HL-60 (cell line): ENCODE data around the gene BAIAP2L1.

ENCODE experiments used
- DNase-seq, 2 experiments: peaks; one replicate each; pipeline ENCODE4 v3.0.0-alpha.2; 2010 to 2020; ENCODE audit warnings: low read depth in 1 of 2, low spot score in 1 of 2
- H3K27ac ChIP-seq: fragments of 250-450 bp; sonication (Bioruptor Pico); replicated peaks from 2 replicates; pipeline ENCODE4 v1.5.1; 2020; ENCODE audit warnings: mild to moderate bottlenecking, moderate library complexity
- H3K27me3 ChIP-seq: fragments of 250-450 bp; sonication (Bioruptor Pico); 2 replicates; pipeline ENCODE4 v1.5.1; 2021; ENCODE audit warnings: mild to moderate bottlenecking, moderate library complexity; ENCODE audit not compliant: insufficient read depth, poor library complexity, severe bottlenecking
- H3K4me3 ChIP-seq: replicated peaks from 2 replicates; pipeline ENCODE4 v1.5.1; 2011; ENCODE audit warnings: mild to moderate bottlenecking, control low read depth, low read length; ENCODE audit not compliant: insufficient read depth
- GABPA ChIP-seq: IDR thresholded peaks from 2 replicates; pipeline ENCODE4 v1.6.1; 2012; ENCODE audit warnings: low read depth
- POLR2AphosphoS5 ChIP-seq: IDR thresholded peaks from 2 replicates; pipeline ENCODE4 v1.6.1; 2012; ENCODE audit warnings: low read depth
- REST ChIP-seq: IDR thresholded peaks from 2 replicates; pipeline ENCODE4 v1.6.1; 2012; ENCODE audit warnings: low read depth; ENCODE audit not compliant: insufficient replicate concordance
- SPI1 ChIP-seq: IDR thresholded peaks from 2 replicates; pipeline ENCODE4 v1.6.1; 2012; ENCODE audit warnings: low read depth, mild to moderate bottlenecking, borderline replicate concordance
- TF ChIP-seq, protein P1 (sequence below): IDR thresholded peaks from one replicate; pipeline ENCODE4 v1.5.1; 2011; ENCODE audit warnings: low read length, control low read depth, inconsistent platforms; ENCODE audit not compliant: insufficient read depth

BAIAP2L1 gene

GRCh38 chr7:98398567-98399372 is 2.1 kb downstream of the BAIAP2L1 start:
- H3K27ac ChIP-seq: no peak overlapping the region
- TF ChIP-seq POLR2AphosphoS5 (no peak), REST (no peak), GABPA (no peak), SPI1 (no peak)
- TF ChIP-seq, protein P1, sequence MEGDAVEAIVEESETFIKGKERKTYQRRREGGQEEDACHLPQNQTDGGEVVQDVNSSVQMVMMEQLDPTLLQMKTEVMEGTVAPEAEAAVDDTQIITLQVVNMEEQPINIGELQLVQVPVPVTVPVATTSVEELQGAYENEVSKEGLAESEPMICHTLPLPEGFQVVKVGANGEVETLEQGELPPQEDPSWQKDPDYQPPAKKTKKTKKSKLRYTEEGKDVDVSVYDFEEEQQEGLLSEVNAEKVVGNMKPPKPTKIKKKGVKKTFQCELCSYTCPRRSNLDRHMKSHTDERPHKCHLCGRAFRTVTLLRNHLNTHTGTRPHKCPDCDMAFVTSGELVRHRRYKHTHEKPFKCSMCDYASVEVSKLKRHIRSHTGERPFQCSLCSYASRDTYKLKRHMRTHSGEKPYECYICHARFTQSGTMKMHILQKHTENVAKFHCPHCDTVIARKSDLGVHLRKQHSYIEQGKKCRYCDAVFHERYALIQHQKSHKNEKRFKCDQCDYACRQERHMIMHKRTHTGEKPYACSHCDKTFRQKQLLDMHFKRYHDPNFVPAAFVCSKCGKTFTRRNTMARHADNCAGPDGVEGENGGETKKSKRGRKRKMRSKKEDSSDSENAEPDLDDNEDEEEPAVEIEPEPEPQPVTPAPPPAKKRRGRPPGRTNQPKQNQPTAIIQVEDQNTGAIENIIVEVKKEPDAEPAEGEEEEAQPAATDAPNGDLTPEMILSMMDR: no peak
- DNase-seq: no peak
- peaks cover 20% of the 10 kb centered on the region for H3K27me3 ChIP-seq
- H3K4me3 ChIP-seq: no peak overlapping the region

DNA sequence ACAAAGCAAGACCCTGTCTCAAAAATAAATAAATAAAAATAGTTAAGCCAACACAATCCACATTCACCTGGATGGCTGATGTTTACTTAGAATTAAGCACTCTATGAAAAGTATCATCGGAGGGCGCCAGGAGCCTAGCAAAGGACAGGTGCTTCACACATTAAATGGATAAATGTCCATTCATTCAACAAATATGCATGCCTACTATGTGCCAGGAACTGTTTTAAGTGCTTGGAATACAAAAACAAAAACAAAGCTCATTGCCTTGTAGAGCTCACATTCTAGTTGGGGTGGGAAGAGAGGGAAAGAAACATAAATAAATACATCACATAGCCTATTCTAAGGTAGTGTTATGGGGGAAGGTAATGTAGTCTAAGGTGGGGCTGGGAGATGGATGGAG is 4.1 kb downstream of the BAIAP2L1 start:
- DNase-seq: no peak
- TF ChIP-seq REST: no peak
- TF ChIP-seq SPI1: no peak
- no peak for TF ChIP-seq POLR2AphosphoS5
- TF ChIP-seq, protein P1: no peak
- TF ChIP-seq GABPA: no peak
- no peak overlapping the region for H3K27ac ChIP-seq
- H3K4me3 ChIP-seq: no peak overlapping the region
- H3K27me3 ChIP-seq: peaks cover 20% of the 10 kb centered on the region

DNA sequence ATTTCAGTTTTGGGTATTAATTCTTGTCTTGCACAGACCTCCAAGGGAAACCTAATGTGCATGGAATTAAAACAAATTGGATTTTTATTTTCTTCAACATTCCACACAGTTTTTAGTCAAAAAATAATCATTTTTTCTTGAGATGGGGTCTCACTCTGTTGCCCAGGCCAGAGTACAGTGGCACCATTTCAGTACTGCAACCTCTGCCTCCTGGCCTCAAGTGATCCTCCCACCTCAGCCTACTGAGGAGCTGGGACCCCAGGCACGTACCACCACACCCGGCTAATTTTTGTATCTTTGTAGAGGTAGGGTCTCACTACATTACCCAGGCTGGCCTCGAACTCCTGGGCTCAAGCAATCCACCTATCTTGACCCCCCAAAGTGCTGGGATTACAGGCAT is 4.9 kb downstream of the BAIAP2L1 start:
- TF ChIP-seq GABPA (no peak), POLR2AphosphoS5 (no peak), REST (no peak), SPI1 (no peak)
- TF ChIP-seq, protein P1: no peak
- Histone ChIP-seq H3K27me3 (peaks cover 16% of the 10 kb centered on the region), H3K4me3 (no peak overlapping the region), H3K27ac (no peak overlapping the region)
- DNase-seq: no peak
